Ectodermal cell (in vitro differentiated cells): Measurements from ENCODE around the gene DTX1.

Source experiments
- H3K27ac ChIP-seq: 2 replicates; pipeline ENCODE4 v1.7.0; 2013; ENCODE audit warnings: mild to moderate bottlenecking, low read depth, low read length; ENCODE audit not compliant: insufficient read depth, poor library complexity, severe bottlenecking
- H3K27me3 ChIP-seq: 2 replicates; pipeline ENCODE4 v1.7.0; 2013; ENCODE audit warnings: mild to moderate bottlenecking, low read length; ENCODE audit not compliant: insufficient read depth, control insufficient read depth, poor library complexity, severe bottlenecking
- H3K36me3 ChIP-seq: one replicate; pipeline ENCODE4 v1.7.0; 2013; ENCODE audit warnings: low read length; ENCODE audit not compliant: control insufficient read depth, insufficient read depth
- H3K4me1 ChIP-seq: one replicate; pipeline ENCODE4 v1.7.0; 2013; ENCODE audit warnings: low read length; ENCODE audit not compliant: control insufficient read depth, insufficient read depth
- H3K4me3 ChIP-seq: 2 replicates; pipeline ENCODE4 v1.7.0; 2013; ENCODE audit warnings: low read depth, low read length, control low read depth; ENCODE audit not compliant: insufficient read depth
- H3K9me3 ChIP-seq: 2 replicates; pipeline ENCODE4 v1.7.0; 2013; ENCODE audit warnings: mild to moderate bottlenecking, low read length, moderate library complexity; ENCODE audit not compliant: control insufficient read depth
- WGBS, 2 experiments: methylation state at CpG; one replicate each; pipeline ENCODE4 v1.1.7; 2013; ENCODE audit warnings: missing lambda C conversion rate in 2 of 2; 5-methylcytosine and 5-hydroxymethylcytosine counted together

Gene DTX1

GRCh38 chr12:113128802-113129663 is 72.5 kb downstream of the DTX1 start:
- 65 to 68% methylated on average over 9 of the region's 9 CpGs for WGBS, 2 experiments
- H3K27me3 ChIP-seq: peaks cover 7% of the 10 kb centered on the region
- no peak overlapping the region for H3K27ac ChIP-seq
- no peaks in the 10 kb centered on the region for H3K9me3 ChIP-seq
- no peaks in the 10 kb centered on the region for H3K4me1 ChIP-seq
- no peaks in the 10 kb centered on the region for H3K36me3 ChIP-seq
- H3K4me3 ChIP-seq: no peak overlapping the region

GRCh38 chr12:113129664-113130456 is 73.3 kb downstream of the DTX1 start:
- Histone ChIP-seq H3K36me3 (no peaks in the 10 kb centered on the region), H3K4me3 (no peak overlapping the region), H3K27ac (no peak overlapping the region), H3K4me1 (no peaks in the 10 kb centered on the region), H3K9me3 (no peaks in the 10 kb centered on the region), H3K27me3 (peaks cover 16% of the 10 kb centered on the region)
- 88 to 89% methylated on average over 17 of the region's 17 CpGs for WGBS, 2 experiments

GRCh38 chr12:113130457-113131135 is 74.1 kb downstream of the DTX1 start:
- H3K9me3 ChIP-seq: no peaks in the 10 kb centered on the region
- peaks cover 23% of the 10 kb centered on the region for H3K27me3 ChIP-seq
- no peaks in the 10 kb centered on the region for H3K36me3 ChIP-seq
- no peak overlapping the region for H3K27ac ChIP-seq
- WGBS, 2 experiments: 56 to 58% methylated on average over 18 of the region's 18 CpGs
- H3K4me1 ChIP-seq: no peaks in the 10 kb centered on the region
- H3K4me3 ChIP-seq: no peak overlapping the region

GRCh38 chr12:113131556-113131955 is 75.0 kb downstream of the DTX1 start:
- Histone ChIP-seq H3K4me1 (peaks cover 4% of the 10 kb centered on the region), H3K4me3 (no peak overlapping the region), H3K27ac (no peak overlapping the region), H3K9me3 (no peaks in the 10 kb centered on the region), H3K27me3 (peaks cover 33% of the 10 kb centered on the region), H3K36me3 (no peaks in the 10 kb centered on the region)
- 85 to 91% methylated on average over 1 of the region's 1 CpG for WGBS, 2 experiments

GRCh38 chr12:113133036-113133435 is 76.5 kb downstream of the DTX1 start:
- no peak overlapping the region for H3K4me3 ChIP-seq
- H3K9me3 ChIP-seq: no peaks in the 10 kb centered on the region
- H3K4me1 ChIP-seq: peaks cover 4% of the 10 kb centered on the region
- 86 to 89% methylated on average over 6 of the region's 6 CpGs for WGBS, 2 experiments
- peaks cover 31% of the 10 kb centered on the region for H3K27me3 ChIP-seq
- H3K27ac ChIP-seq: no peak overlapping the region
- no peaks in the 10 kb centered on the region for H3K36me3 ChIP-seq

- H3K9me3 ChIP-seq: no peaks in the 10 kb centered on the region
- no peak overlapping the region for H3K27ac ChIP-seq
- no peaks in the 10 kb centered on the region for H3K36me3 ChIP-seq
- H3K27me3 ChIP-seq: peaks cover 31% of the 10 kb centered on the region
- 90 to 93% methylated on average over 3 of the region's 3 CpGs for WGBS, 2 experiments
- H3K4me1 ChIP-seq: peaks cover 4% of the 10 kb centered on the region
- no peak overlapping the region for H3K4me3 ChIP-seq
These were observed 77.1 kb downstream of the DTX1 start for GRCh38 chr12:113133666-113134065.

- 75 to 86% methylated on average over 2 of the region's 2 CpGs for WGBS, 2 experiments
- no peak overlapping the region for H3K4me3 ChIP-seq
- H3K27ac ChIP-seq: no peak overlapping the region
- H3K27me3 ChIP-seq: peaks cover 31% of the 10 kb centered on the region
- H3K9me3 ChIP-seq: no peaks in the 10 kb centered on the region
- no peaks in the 10 kb centered on the region for H3K36me3 ChIP-seq
- peaks cover 4% of the 10 kb centered on the region for H3K4me1 ChIP-seq
These were observed 77.5 kb downstream of the DTX1 start for GRCh38 chr12:113134071-113134470.

GRCh38 chr12:113134521-113134951 is 78.0 kb downstream of the DTX1 start:
- Histone ChIP-seq H3K4me1 (peaks cover 4% of the 10 kb centered on the region), H3K4me3 (no peak overlapping the region), H3K9me3 (no peaks in the 10 kb centered on the region), H3K27me3 (peaks cover 31% of the 10 kb centered on the region), H3K36me3 (no peaks in the 10 kb centered on the region), H3K27ac (no peak overlapping the region)
- whole genome bisulfite sequencing, 2 experiments: 81 to 86% methylated on average over 6 of the region's 6 CpGs

- peaks cover 31% of the 10 kb centered on the region for H3K27me3 ChIP-seq
- H3K4me1 ChIP-seq: peaks cover 4% of the 10 kb centered on the region
- H3K36me3 ChIP-seq: no peaks in the 10 kb centered on the region
- H3K27ac ChIP-seq: no peak within 1 kb of the TSS
- H3K9me3 ChIP-seq: no peaks in the 10 kb centered on the region
- 8 to 10% methylated on average over 66 to 68 of the region's 68 CpGs for WGBS, 2 experiments
- H3K4me3 ChIP-seq: peak within 1 kb of the TSS; percentile 16
These were observed 78.9 kb downstream of the DTX1 start, which contains the start of gene RASAL1 for GRCh38 chr12:113135178-113136127. TSS of gene RASAL1 (minus strand) at chr12:113135761. CDS start at chr12:113135462, 299 bp downstream.
